DMS153 treated with DMSO at 0.1 percent for 48 hours (cell line): ENCODE data around the gene GALNT14.

Source experiments
- DNase-seq: peaks from one replicate; lab custom pipeline; 2025; ENCODE audit not compliant: unreplicated experiment; lab: John Stamatoyannopoulos, UW

GALNT14 gene

GRCh38 chr2:30981096-30981495 lies 157.1 kb downstream of the GALNT14 start:
- no peak for DNase-seq

GRCh38 chr2:30979822-30980245 lies 158.4 kb downstream of the GALNT14 start:
- no peak for DNase-seq

- DNase-seq, result no peak
Measured at GRCh38 chr2:30978854-30979253, 159.4 kb downstream of the GALNT14 start.

GRCh38 chr2:30978044-30978443 lies 160.2 kb downstream of the GALNT14 start:
- DNase-seq, result no peak

- DNase-seq, result no peak
Measured at GRCh38 chr2:30975156-30975555, 163.1 kb downstream of the GALNT14 start.

GRCh38 chr2:30974554-30974953 lies 163.7 kb downstream of the GALNT14 start:
- DNase-seq, result no peak

- DNase-seq, result no peak
Measured at GRCh38 chr2:30974092-30974491, 164.1 kb downstream of the GALNT14 start.

GRCh38 chr2:30971231-30972025 lies 166.8 kb downstream of the GALNT14 start:
- no peak for DNase-seq

- DNase-seq, result no peak
Measured at GRCh38 chr2:30968660-30969397, 169.4 kb downstream of the GALNT14 start.

- DNase-seq, result no peak
Measured at GRCh38 chr2:30966786-30967185, 171.5 kb downstream of the GALNT14 start.

GRCh38 chr2:30965022-30965531 lies 173.2 kb downstream of the GALNT14 start:
- no peak for DNase-seq

GRCh38 chr2:30964334-30965005 lies 173.8 kb downstream of the GALNT14 start:
- no peak for DNase-seq

GRCh38 chr2:30963184-30963583 lies 175.1 kb downstream of the GALNT14 start:
- no peak for DNase-seq

GRCh38 chr2:30960213-30960612 lies 178.0 kb downstream of the GALNT14 start:
- DNase-seq, result no peak

- no peak for DNase-seq
Measured at GRCh38 chr2:30959653-30960052, 178.6 kb downstream of the GALNT14 start.

GRCh38 chr2:30958918-30959265 lies 179.3 kb downstream of the GALNT14 start:
- no peak for DNase-seq

GRCh38 chr2:30958193-30958917 lies 179.9 kb downstream of the GALNT14 start:
- no peak for DNase-seq

GRCh38 chr2:30957591-30957990 lies 180.6 kb downstream of the GALNT14 start:
- no peak for DNase-seq

GRCh38 chr2:30956995-30957394 lies 181.2 kb downstream of the GALNT14 start:
- no peak for DNase-seq

GRCh38 chr2:30955516-30956132 lies 182.6 kb downstream of the GALNT14 start:
- no peak for DNase-seq

- DNase-seq, result no peak
Measured at GRCh38 chr2:30950339-30950738, 187.9 kb downstream of the GALNT14 start.
